Ishikawa (cell line): ENCODE data around the gene ZAP70.

Experiments
- CEBPB ChIP-seq: IDR thresholded peaks from 2 replicates; pipeline ENCODE4 v1.6.1; 2012
- CREB1 ChIP-seq: IDR thresholded peaks from 2 replicates; pipeline ENCODE4 v1.6.1; 2012; ENCODE audit warnings: low read depth
- EGR1 ChIP-seq: IDR thresholded peaks from 2 replicates; pipeline ENCODE4 v1.6.1; 2012
- EP300 ChIP-seq: IDR thresholded peaks from 2 replicates; pipeline ENCODE4 v1.6.1; 2012; ENCODE audit warnings: borderline replicate concordance
- FOXM1 ChIP-seq: IDR thresholded peaks from 2 replicates; pipeline ENCODE4 v1.6.1; 2012; ENCODE audit warnings: low read depth, borderline replicate concordance
- MAX ChIP-seq: IDR thresholded peaks from 2 replicates; pipeline ENCODE4 v1.6.1; 2012
- NFIC ChIP-seq: IDR thresholded peaks from 2 replicates; pipeline ENCODE4 v1.6.1; 2012
- RAD21 ChIP-seq: IDR thresholded peaks from 2 replicates; pipeline ENCODE4 v1.6.1; 2012; ENCODE audit warnings: low read depth
- REST ChIP-seq: IDR thresholded peaks from 2 replicates; pipeline ENCODE4 v1.6.1; 2012; ENCODE audit warnings: low read depth, mild to moderate bottlenecking
- TAF1 ChIP-seq: IDR thresholded peaks from 2 replicates; pipeline ENCODE4 v1.6.1; 2012; ENCODE audit warnings: low read depth, mild to moderate bottlenecking
- TCF12 ChIP-seq: IDR thresholded peaks from 2 replicates; pipeline ENCODE4 v1.6.1; 2012; ENCODE audit warnings: low read depth
- TEAD4 ChIP-seq: IDR thresholded peaks from 2 replicates; pipeline ENCODE4 v1.6.1; 2012
- USF1 ChIP-seq: IDR thresholded peaks from 2 replicates; pipeline ENCODE4 v1.6.1; 2012
- YY1 ChIP-seq: IDR thresholded peaks from 2 replicates; pipeline ENCODE4 v1.6.1; 2012; ENCODE audit warnings: low read depth
- ZBTB7A ChIP-seq: IDR thresholded peaks from 2 replicates; pipeline ENCODE4 v1.6.1; 2012; ENCODE audit warnings: low read depth

Gene ZAP70

GRCh38 chr2:97701851-97702465 is 11.4 kb upstream of the ZAP70 start:
- TF ChIP-seq MAX (no peak), RAD21 (no peak), CEBPB (no peak), YY1 (no peak), ZBTB7A (no peak), USF1 (no peak), NFIC (no peak), EP300 (no peak), TCF12 (no peak), CREB1 (no peak), EGR1 (no peak), FOXM1 (no peak), TAF1 (no peak), REST (no peak), TEAD4 (no peak)

GRCh38 chr2:97702731-97703470 is 10.5 kb upstream of the ZAP70 start:
- TF ChIP-seq EGR1 = no peak
- TF ChIP-seq YY1 = no peak
- no peak for TF ChIP-seq TCF12
- TF ChIP-seq REST = no peak
- no peak for TF ChIP-seq TAF1
- TF ChIP-seq NFIC = no peak
- no peak for TF ChIP-seq FOXM1
- TF ChIP-seq USF1 = no peak
- no peak for TF ChIP-seq MAX
- TF ChIP-seq CEBPB = no peak
- TF ChIP-seq CREB1 = no peak
- TF ChIP-seq TEAD4 = no peak
- no peak for TF ChIP-seq RAD21

- TF ChIP-seq NFIC = no peak
Observed at GRCh38 chr2:97703741-97704140, 9.6 kb upstream of the ZAP70 start.

GRCh38 chr2:97704989-97705388 is 8.4 kb upstream of the ZAP70 start:
- TF ChIP-seq TAF1 = no peak
- TF ChIP-seq NFIC = no peak
- TF ChIP-seq CREB1 = no peak
- no peak for TF ChIP-seq REST
- no peak for TF ChIP-seq FOXM1
- no peak for TF ChIP-seq RAD21
- no peak for TF ChIP-seq TCF12
- no peak for TF ChIP-seq CEBPB
- TF ChIP-seq USF1 = no peak
- TF ChIP-seq YY1 = no peak
- no peak for TF ChIP-seq EGR1
- no peak for TF ChIP-seq ZBTB7A
- TF ChIP-seq TEAD4 = no peak
